ENCODE results near the gene SLC41A3. TPM values are rescaled to one million over a fixed set of nuclear protein-coding genes. Genes with fewer than 3 reads are reported as not detected.

Gene SLC41A3
- total and polyA plus RNA-seq, 2 of the 8 experiments (the other 6 are each of a cell fraction or from before 2014, with no cell fraction given): 30.2 to 56.4 TPM

GRCh38 chr3:126102530-126102951 lies 18.6 kb upstream of the SLC41A3 start:
- no peaks in the 10 kb centered on the region for H3K23me2 ChIP-seq (ENCODE audit: low read depth, low read length)
- no peak overlapping the region for H3K9ac ChIP-seq (replicated peaks in 1 of 4; ENCODE audit: extremely low read depth in 1 of 4, low read depth in 3 of 4, low read length in 3 of 4)
- H3K56ac ChIP-seq (replicated peaks; ENCODE audit: insufficient read length, low read depth, low read length): no peak overlapping the region
- no peak overlapping the region for H4K5ac ChIP-seq (ENCODE audit: insufficient read length, low read depth, low read length)
- 75% methylated on average over 5 of the region's 5 CpGs; no CpG with 5 or more reads in 1 of the 2 experiments for WGBS, 2 experiments (ENCODE audit: extremely low coverage in 1 of 2, insufficient coverage in 1 of 2, insufficient read length in 1 of 2, insufficient replicate concordance in 2 of 2, low coverage in 1 of 2, low lambda C conversion rate in 2 of 2, missing lambda C conversion rate in 1 of 2)
- TF ChIP-seq SIX5 (IDR thresholded peaks at IDR 0.05; ENCODE audit: low read depth, low read length): no peak
- TF ChIP-seq MAX (IDR thresholded peaks at IDR 0.05): no peak
- no peak for TF ChIP-seq GTF2F1 (IDR thresholded peaks at IDR 0.05; ENCODE audit: borderline replicate concordance, low read depth, low read length)
- TF ChIP-seq SAP30 (IDR thresholded peaks at IDR 0.05; ENCODE audit: insufficient read depth, insufficient replicate concordance, low read length): no peak
- no peak for TF ChIP-seq TAF7 (optimal IDR thresholded peaks at IDR 0.05; ENCODE audit: borderline replicate concordance, low read depth, low read length)
- no peak for TF ChIP-seq POU5F1 (IDR thresholded peaks at IDR 0.05; ENCODE audit: low read depth, low read length)
- no peak for TF ChIP-seq GABPA (IDR thresholded peaks at IDR 0.05; ENCODE audit: borderline replicate concordance, insufficient read depth, low read length)
- no peak for TF ChIP-seq BCL11A (IDR thresholded peaks at IDR 0.05; ENCODE audit: low read depth in 2 of 2, low read length in 2 of 2)
- TF ChIP-seq SP4 (IDR thresholded peaks at IDR 0.05; ENCODE audit: low read length): no peak
- TF ChIP-seq RAD21 (IDR thresholded peaks at IDR 0.05 in 1 of 2, conservative IDR thresholded peaks at IDR 0.05 in 1 of 2; ENCODE audit: low read depth in 2 of 2, low read length in 2 of 2): no peak
- TF ChIP-seq SUZ12 (IDR thresholded peaks at IDR 0.05; ENCODE audit: low read length): no peak
- no peak for TF ChIP-seq EP300 (IDR thresholded peaks at IDR 0.05; ENCODE audit: borderline replicate concordance in 1 of 2, low read depth in 2 of 2, low read length in 2 of 2)
- no peak for TF ChIP-seq JUND (IDR thresholded peaks at IDR 0.05; ENCODE audit: low read length)
- H3K9me3 ChIP-seq (ENCODE audit: insufficient read depth in 2 of 2, low read depth in 1 of 2, low read length in 1 of 2): peaks cover 6 to 7% of the 10 kb centered on the region in 2 experiments; a peak in 2 of 4 replicates
- H2BK12ac ChIP-seq (ENCODE audit: low read depth, low read length): no peak overlapping the region
- H3K18ac ChIP-seq (ENCODE audit: extremely low read depth, low read length): no peak overlapping the region
- no peaks in the 10 kb centered on the region for H3K79me1 ChIP-seq (ENCODE audit: low read depth, low read length)
- no peak overlapping the region for H3K4me2 ChIP-seq (ENCODE audit: insufficient read depth in 1 of 2, low read depth in 2 of 2, low read length in 2 of 2)
- no peak overlapping the region for H2AK5ac ChIP-seq (ENCODE audit: low read depth, low read length)
- no peak overlapping the region for H2BK5ac ChIP-seq (ENCODE audit: low read depth, low read length)
- ChIA-PET CTCF (ENCODE audit: partially characterized antibody) (interaction anchor here (0.5 to 5.5 kb wide), 27 partner anchors 8 to 308 kb away, joined by 3 to 52 read pairs (median 4); no protein-coding TSS in a partner anchor), POLR2A (ENCODE audit: partially characterized antibody) (interaction anchor here (1.5 kb wide), 1 partner anchor 22 kb away, joined by 4 read pairs; no protein-coding TSS in a partner anchor)
- FAIRE-seq (no peak), DNase-seq (ENCODE audit: low read depth in 1 of 2, low spot score in 2 of 2) (no peak)
- H3K4me3 ChIP-seq (ENCODE audit: extremely low read depth in 1 of 4, insufficient read depth in 2 of 4, low read depth in 3 of 4, low read length in 4 of 4): no peak overlapping the region
- H4K91ac ChIP-seq (replicated peaks; ENCODE audit: insufficient read length, low read length): no peak overlapping the region
- no peak overlapping the region for H2BK120ac ChIP-seq (replicated peaks; ENCODE audit: low read depth, low read length)
- H2AFZ ChIP-seq (ENCODE audit: low read length): no peak overlapping the region
- no peaks in the 10 kb centered on the region for H3K27me3 ChIP-seq (replicated peaks in 1 of 4; ENCODE audit: control insufficient read depth in 3 of 4, extremely low read depth in 1 of 4, insufficient read depth in 3 of 4, low read length in 3 of 4)
- no peak overlapping the region for H3K27ac ChIP-seq (ENCODE audit: low read depth, low read length)
- no peak overlapping the region for H4K8ac ChIP-seq (ENCODE audit: extremely low read depth, insufficient read depth, low read length)
- H2BK20ac ChIP-seq (ENCODE audit: low read length): no peak overlapping the region
- H4K20me1 ChIP-seq (replicated peaks in 1 of 2; ENCODE audit: control insufficient read depth in 1 of 2, insufficient read depth in 2 of 2, low read length in 2 of 2): no peaks in the 10 kb centered on the region
- no peaks in the 10 kb centered on the region for H3K36me3 ChIP-seq (ENCODE audit: control insufficient read depth in 2 of 4, insufficient read depth in 4 of 4, low read length in 3 of 4)
- H3K4me1 ChIP-seq (replicated peaks in 1 of 4; ENCODE audit: control insufficient read depth in 3 of 4, insufficient read depth in 4 of 4, low read length in 3 of 4): no peaks in the 10 kb centered on the region; a peak in 1 of 7 replicates
- H2BK15ac ChIP-seq (ENCODE audit: low read length): no peak overlapping the region
- H3K79me2 ChIP-seq (ENCODE audit: control insufficient read depth in 1 of 2, insufficient read depth in 2 of 2, low read length in 2 of 2): no peaks in the 10 kb centered on the region
- H3K23ac ChIP-seq (ENCODE audit: insufficient read length): no peak overlapping the region
- H3K4ac ChIP-seq (replicated peaks; ENCODE audit: insufficient read length, low read depth, low read length): no peak overlapping the region
- no peak overlapping the region for H3K14ac ChIP-seq (ENCODE audit: insufficient read length)
